ENCODE results near the gene KRT7.

GRCh38 chr12:52267699-52268098 is 34.7 kb downstream of the KRT7 start:
- TF ChIP-seq POLR2A (IDR thresholded peaks at IDR 0.05) (no peak), EP300 (IDR thresholded peaks at IDR 0.05) (no peak), CTCF (IDR thresholded peaks at IDR 0.05) (no peak)

All from tibial nerve (tissue), 4 donors.